ENCODE results near the gene NFATC1. TPM values are rescaled to one million over a fixed set of nuclear protein-coding genes. Genes with fewer than 3 reads are reported as not detected.

NFATC1 gene
- polyA plus RNA-seq, 3 donors: 4.6 to 7.0 (median 5.2) TPM

GRCh38 chr18:79568543-79569205 is 172.9 kb downstream of the NFATC1 start:
- no peak for DNase-seq (ENCODE audit: extremely low read depth in 1 of 11, low read depth in 9 of 11, low spot score in 4 of 11)

GRCh38 chr18:79569720-79570119 is 174.0 kb downstream of the NFATC1 start:
- no peak for DNase-seq (ENCODE audit: extremely low read depth in 1 of 11, low read depth in 9 of 11, low spot score in 4 of 11)

- DNase-seq (ENCODE audit: extremely low read depth in 1 of 11, low read depth in 9 of 11, low spot score in 4 of 11): no peak
Observed at GRCh38 chr18:79570266-79571201, 174.8 kb downstream of the NFATC1 start.

GRCh38 chr18:79571211-79572092 is 175.7 kb downstream of the NFATC1 start:
- DNase-seq (ENCODE audit: extremely low read depth in 1 of 11, low read depth in 9 of 11, low spot score in 4 of 11): no peak

- no peak for DNase-seq (ENCODE audit: extremely low read depth in 1 of 11, low read depth in 9 of 11, low spot score in 4 of 11)
Observed at GRCh38 chr18:79572093-79572780, 176.5 kb downstream of the NFATC1 start.

- no peak for DNase-seq (ENCODE audit: extremely low read depth in 1 of 11, low read depth in 9 of 11, low spot score in 4 of 11)
Observed at GRCh38 chr18:79572848-79573451, 177.2 kb downstream of the NFATC1 start.

- no peak for DNase-seq (ENCODE audit: extremely low read depth in 1 of 11, low read depth in 9 of 11, low spot score in 4 of 11)
Observed at GRCh38 chr18:79573921-79574491, 178.3 kb downstream of the NFATC1 start.

- no peak for DNase-seq (ENCODE audit: extremely low read depth in 1 of 11, low read depth in 9 of 11, low spot score in 4 of 11)
Observed at GRCh38 chr18:79574938-79575525, 179.3 kb downstream of the NFATC1 start.

- DNase-seq (ENCODE audit: extremely low read depth in 1 of 11, low read depth in 9 of 11, low spot score in 4 of 11): peak in 3 of 11 donors; percentile 38 to 61 (median 42)
Observed at GRCh38 chr18:79575891-79576685, 180.4 kb downstream of the NFATC1 start.

- DNase-seq (ENCODE audit: extremely low read depth in 1 of 11, low read depth in 9 of 11, low spot score in 4 of 11): no peak
Observed at GRCh38 chr18:79576686-79577351, 181.1 kb downstream of the NFATC1 start.

- peak in 6 of 11 donors; percentile 47 to 65 (median 52) for DNase-seq (ENCODE audit: extremely low read depth in 1 of 11, low read depth in 9 of 11, low spot score in 4 of 11)
Observed at GRCh38 chr18:79577451-79578395, 182.0 kb downstream of the NFATC1 start.

GRCh38 chr18:79578396-79579260 is 182.9 kb downstream of the NFATC1 start:
- no peak for DNase-seq (ENCODE audit: extremely low read depth in 1 of 11, low read depth in 9 of 11, low spot score in 4 of 11)

Measured in renal cortex interstitium (tissue), 11 donors.